Esophagus squamous epithelium (tissue), 4 donors: ENCODE measurements around the gene FHIT.

Experiments used
- CTCF ChIP-seq, 6 experiments: fragments of 450-650 bp in 4 of 6; fragments of 200-600 bp in 2 of 6; sonication (generic) in 2 of 6; IDR thresholded peaks; one replicate each; pipeline ENCODE4 v1.5.1; 2016 to 2019; ENCODE audit warnings: antibody characterized with exemption in 6 of 6, mild to moderate bottlenecking in 4 of 6, moderate library complexity in 4 of 6
- POLR2A ChIP-seq, 4 donors: fragments of 450-650 bp; IDR thresholded peaks; one replicate each; pipeline ENCODE4 v1.6.1; 2017; ENCODE audit warnings: antibody characterized with exemption in 4 of 4, mild to moderate bottlenecking in 4 of 4, moderate library complexity in 3 of 4

GRCh38 chr3:61008153-61008997, 242.9 kb downstream of the FHIT start:
- TF ChIP-seq CTCF (IDR thresholded peaks at IDR 0.05), result no peak
- no peak for TF ChIP-seq POLR2A (IDR thresholded peaks at IDR 0.05)
